ENCODE results near the gene JAM2. TPM values are rescaled to one million over a fixed set of nuclear protein-coding genes. Genes with fewer than 3 reads are reported as not detected.

JAM2 gene
- total RNA-seq, 3 donors from 2014 or later (not counting 1 experiment from before 2014, with no cell fraction given), result 0.09 TPM; not detected in 2

GRCh38 chr21:25701529-25701928, 62.5 kb downstream of the JAM2 start:
- TF ChIP-seq, protein P1, sequence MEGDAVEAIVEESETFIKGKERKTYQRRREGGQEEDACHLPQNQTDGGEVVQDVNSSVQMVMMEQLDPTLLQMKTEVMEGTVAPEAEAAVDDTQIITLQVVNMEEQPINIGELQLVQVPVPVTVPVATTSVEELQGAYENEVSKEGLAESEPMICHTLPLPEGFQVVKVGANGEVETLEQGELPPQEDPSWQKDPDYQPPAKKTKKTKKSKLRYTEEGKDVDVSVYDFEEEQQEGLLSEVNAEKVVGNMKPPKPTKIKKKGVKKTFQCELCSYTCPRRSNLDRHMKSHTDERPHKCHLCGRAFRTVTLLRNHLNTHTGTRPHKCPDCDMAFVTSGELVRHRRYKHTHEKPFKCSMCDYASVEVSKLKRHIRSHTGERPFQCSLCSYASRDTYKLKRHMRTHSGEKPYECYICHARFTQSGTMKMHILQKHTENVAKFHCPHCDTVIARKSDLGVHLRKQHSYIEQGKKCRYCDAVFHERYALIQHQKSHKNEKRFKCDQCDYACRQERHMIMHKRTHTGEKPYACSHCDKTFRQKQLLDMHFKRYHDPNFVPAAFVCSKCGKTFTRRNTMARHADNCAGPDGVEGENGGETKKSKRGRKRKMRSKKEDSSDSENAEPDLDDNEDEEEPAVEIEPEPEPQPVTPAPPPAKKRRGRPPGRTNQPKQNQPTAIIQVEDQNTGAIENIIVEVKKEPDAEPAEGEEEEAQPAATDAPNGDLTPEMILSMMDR (IDR thresholded peaks at IDR 0.05), result no peak
- no CpG with 5 or more reads among the region's 4 CpGs for WGBS (ENCODE audit: insufficient coverage)

DNA sequence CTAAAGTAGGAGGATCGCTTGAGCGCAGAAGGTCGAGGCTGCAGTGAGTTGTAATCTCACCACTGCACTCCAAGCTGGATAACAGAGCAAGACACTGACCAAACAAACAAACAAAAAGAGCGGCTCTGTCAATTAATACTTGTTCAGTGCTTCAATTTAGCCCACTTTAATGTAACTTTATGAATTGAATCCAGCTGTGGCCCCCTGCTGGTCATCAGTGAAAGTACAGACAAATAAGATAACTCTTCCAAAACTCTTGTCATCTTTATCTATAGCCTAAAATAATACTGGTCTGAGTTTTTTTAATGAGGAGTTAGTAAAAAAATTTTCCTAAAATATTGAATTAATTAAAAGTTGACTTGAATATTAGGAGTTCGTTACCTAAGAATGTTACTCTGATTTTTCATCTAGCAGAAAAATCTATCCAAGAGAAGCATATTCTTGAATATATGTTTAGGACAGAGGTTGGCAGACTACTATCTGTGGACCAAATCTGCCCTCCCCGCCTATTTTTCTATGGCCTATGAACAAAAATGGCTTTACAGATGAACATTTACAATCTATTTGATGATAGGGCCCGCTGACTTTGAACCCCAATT, 69.5 kb downstream of the JAM2 start:
- peak; percentile 20 to 78 for DNase-seq
- Mint-ChIP-seq H3K27me3 (ENCODE audit: low read depth in 2 of 2) (no peaks in the 10 kb centered on the region), H3K27ac (no peak overlapping the region), H3K9me3 (no peaks in the 10 kb centered on the region), H3K4me1 (no peaks in the 10 kb centered on the region), H3K4me3 (no peak overlapping the region), H3K36me3 (no peaks in the 10 kb centered on the region)
- no peaks in the 10 kb centered on the region for H3K4me1 ChIP-seq (ENCODE audit: control insufficient read depth, insufficient read depth, low read length)
- no peaks in the 10 kb centered on the region for H3K36me3 ChIP-seq (ENCODE audit: control insufficient read depth, insufficient read depth, low read length)
- H3K27me3 ChIP-seq (ENCODE audit: control insufficient read depth, insufficient read depth, low read length), result no peaks in the 10 kb centered on the region
- no peak overlapping the region for H3K27ac ChIP-seq (ENCODE audit: low read length)
- peak in 2 of 3 donors; percentile 60 to 61 for ATAC-seq
- TF ChIP-seq, protein P1 (IDR thresholded peaks at IDR 0.05), result peak; percentile 96
- WGBS (ENCODE audit: insufficient coverage), result 66% methylated on average over 5 of the region's 7 CpGs
- no peaks in the 10 kb centered on the region for H3K9me3 ChIP-seq (ENCODE audit: control insufficient read depth, insufficient read depth, low read length)
- H3K4me3 ChIP-seq (ENCODE audit: low read length), result no peak overlapping the region
- intact Hi-C loops (cut with micrococcal nuclease), result loop anchor here (1.0 kb wide), 1 partner anchor 100 kb away; no protein-coding TSS in a partner anchor

More at GRCh38 chr21:25701529-25701928, 62.5 kb downstream of the JAM2 start:
- no peak overlapping the region for H3K27ac ChIP-seq (ENCODE audit: low read length)
- Mint-ChIP-seq H3K4me1 (no peaks in the 10 kb centered on the region), H3K27me3 (ENCODE audit: low read depth in 2 of 2) (no peaks in the 10 kb centered on the region), H3K36me3 (no peaks in the 10 kb centered on the region), H3K4me3 (no peak overlapping the region), H3K9me3 (no peaks in the 10 kb centered on the region), H3K27ac (no peak overlapping the region)
- no peak for ATAC-seq
- no peaks in the 10 kb centered on the region for H3K36me3 ChIP-seq (ENCODE audit: control insufficient read depth, insufficient read depth, low read length)
- no peaks in the 10 kb centered on the region for H3K9me3 ChIP-seq (ENCODE audit: control insufficient read depth, insufficient read depth, low read length)
- intact Hi-C loops (cut with micrococcal nuclease), result no loop called here
- no peaks in the 10 kb centered on the region for H3K27me3 ChIP-seq (ENCODE audit: control insufficient read depth, insufficient read depth, low read length)
- no peak overlapping the region for H3K4me3 ChIP-seq (ENCODE audit: low read length)
- H3K4me1 ChIP-seq (ENCODE audit: control insufficient read depth, insufficient read depth, low read length), result no peaks in the 10 kb centered on the region
- no peak for DNase-seq

DNA sequence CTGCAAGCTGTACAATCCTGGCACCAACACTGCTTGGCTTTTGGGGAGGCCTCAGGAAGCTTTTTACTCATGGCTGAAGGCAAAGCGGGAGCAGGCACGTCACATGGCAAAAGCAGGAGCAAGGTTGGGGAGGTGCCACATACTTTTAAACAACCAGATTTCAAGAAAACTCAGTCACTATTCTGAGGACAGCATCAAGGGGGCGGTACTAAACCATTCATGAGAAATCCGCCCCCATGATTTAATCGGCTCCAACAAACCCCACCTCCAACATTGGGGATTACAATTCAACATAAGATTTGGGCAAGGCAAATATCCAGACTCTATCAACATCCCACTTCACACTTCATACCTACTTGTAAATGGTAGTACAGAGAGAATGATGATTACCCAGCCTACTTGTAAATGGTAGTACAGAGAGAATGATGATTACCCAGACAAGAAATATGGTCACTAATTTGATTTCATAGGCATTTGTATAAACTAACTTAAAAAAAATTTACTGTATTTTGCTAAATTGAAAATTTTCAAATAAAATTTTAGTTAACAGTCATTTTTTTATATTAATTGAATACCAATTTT, 70.7 kb downstream of the JAM2 start:
- WGBS (ENCODE audit: insufficient coverage), result 95% methylated on average over 5 of the region's 5 CpGs
- Mint-ChIP-seq H3K4me3 (no peak overlapping the region), H3K4me1 (no peaks in the 10 kb centered on the region), H3K27me3 (ENCODE audit: low read depth in 2 of 2) (no peaks in the 10 kb centered on the region), H3K36me3 (no peaks in the 10 kb centered on the region), H3K9me3 (no peaks in the 10 kb centered on the region), H3K27ac (no peak overlapping the region)
- H3K4me3 ChIP-seq (ENCODE audit: low read length), result no peak overlapping the region
- DNase-seq (no peak), ATAC-seq (no peak)
- intact Hi-C loops (cut with micrococcal nuclease), result no loop called here
- H3K9me3 ChIP-seq (ENCODE audit: control insufficient read depth, insufficient read depth, low read length), result no peaks in the 10 kb centered on the region
- H3K36me3 ChIP-seq (ENCODE audit: control insufficient read depth, insufficient read depth, low read length), result no peaks in the 10 kb centered on the region
- H3K27ac ChIP-seq (ENCODE audit: low read length), result no peak overlapping the region
- TF ChIP-seq, protein P1 (IDR thresholded peaks at IDR 0.05), result no peak
- H3K4me1 ChIP-seq (ENCODE audit: control insufficient read depth, insufficient read depth, low read length), result no peaks in the 10 kb centered on the region
- H3K27me3 ChIP-seq (ENCODE audit: control insufficient read depth, insufficient read depth, low read length), result no peaks in the 10 kb centered on the region

All from natural killer cell (primary cell).